Right atrium auricular region (tissue), 2 donors: ENCODE results near the gene CSNK2B. TPM values are rescaled to one million over a fixed set of nuclear protein-coding genes. Genes with fewer than 3 reads are reported as not detected.

Experiments
- DNase-seq: peaks from one replicate; pipeline ENCODE4 v3.0.0-alpha.2; 2019; ENCODE audit warnings: low spot score
- H3K27ac ChIP-seq, 2 donors: fragments of 200-600 bp; sonication (generic); 1 replicate in 1 of 2; 2 replicates in 1 of 2; pipeline ENCODE4 v1.5.1; 2016 to 2019
- H3K27me3 ChIP-seq, 2 donors: fragments of 200-600 bp; sonication (generic); one replicate each; pipeline versions ENCODE4 v1.5.1 to v1.6.0; 2017 to 2019
- H3K36me3 ChIP-seq: fragments of 200-600 bp; sonication (generic); one replicate; pipeline ENCODE4 v1.5.1; 2016
- H3K4me1 ChIP-seq, 2 donors: fragments of 200-600 bp; sonication (generic); one replicate each; pipeline versions ENCODE4 v1.5.1 to v1.6.0; 2017 to 2019
- H3K4me3 ChIP-seq, 2 donors: fragments of 200-600 bp; sonication (generic); 1 replicate in 1 of 2; 2 replicates in 1 of 2; pipeline ENCODE4 v1.5.1; 2017 to 2019; ENCODE audit warnings: mild to moderate bottlenecking in 1 of 2, moderate library complexity in 1 of 2
- H3K9me3 ChIP-seq, 2 donors: fragments of 200-600 bp; sonication (generic); one replicate each; pipeline ENCODE4 v1.5.1; 2019
- CTCF ChIP-seq, 2 donors: fragments of 200-600 bp; sonication (generic); IDR thresholded peaks; one replicate each; pipeline ENCODE4 v1.5.1; 2019; ENCODE audit warnings: antibody characterized with exemption in 2 of 2
- total RNA-seq, 2 donors: library from RNA; depleted of rRNA; stranded (reverse); fragments of >200 nt; gene quantifications; one replicate each; pipeline ENCODE4 v1.1.0, GENCODE V29; 2016

Gene CSNK2B
- total RNA-seq, 2 donors from 2014 or later = 242 to 243 TPM

- no peak for TF ChIP-seq CTCF (IDR thresholded peaks at IDR 0.05)
- Histone ChIP-seq H3K36me3 (peaks cover 91% of the 10 kb centered on the region), H3K9me3 (no peaks in the 10 kb centered on the region), H3K4me1 (no peaks in the 10 kb centered on the region), H3K27ac (no peak overlapping the region), H3K27me3 (no peaks in the 10 kb centered on the region), H3K4me3 (no peak overlapping the region)
- no peak for DNase-seq
These were observed 25.8 kb downstream of the CSNK2B start for GRCh38 chr6:31691564-31692108.

GRCh38 chr6:31692353-31692752, 26.5 kb downstream of the CSNK2B start:
- Histone ChIP-seq H3K36me3 (peaks cover 93% of the 10 kb centered on the region), H3K4me1 (no peaks in the 10 kb centered on the region), H3K27me3 (no peaks in the 10 kb centered on the region), H3K27ac (no peak overlapping the region), H3K9me3 (no peaks in the 10 kb centered on the region), H3K4me3 (no peak overlapping the region)
- no peak for DNase-seq
- no peak for TF ChIP-seq CTCF (IDR thresholded peaks at IDR 0.05)

- no peak for DNase-seq
- Histone ChIP-seq H3K4me3 (no peak overlapping the region), H3K36me3 (peaks cover 92% of the 10 kb centered on the region), H3K27me3 (no peaks in the 10 kb centered on the region), H3K4me1 (peaks cover 0 to 2% of the 10 kb centered on the region in 2 donors), H3K9me3 (no peaks in the 10 kb centered on the region), H3K27ac (no peak overlapping the region)
- no peak for TF ChIP-seq CTCF (IDR thresholded peaks at IDR 0.05)
These were observed 27.0 kb downstream of the CSNK2B start for GRCh38 chr6:31692886-31693285.

GRCh38 chr6:31693535-31693934, 27.7 kb downstream of the CSNK2B start:
- Histone ChIP-seq H3K4me1 (peaks cover 0 to 4% of the 10 kb centered on the region in 2 donors), H3K27me3 (no peaks in the 10 kb centered on the region), H3K4me3 (no peak overlapping the region), H3K36me3 (peaks cover 86% of the 10 kb centered on the region), H3K9me3 (no peaks in the 10 kb centered on the region), H3K27ac (no peak overlapping the region)
- no peak for TF ChIP-seq CTCF (IDR thresholded peaks at IDR 0.05)
- DNase-seq = no peak

- H3K9me3 ChIP-seq = no peaks in the 10 kb centered on the region
- H3K27ac ChIP-seq = no peak overlapping the region
- H3K4me1 ChIP-seq = peaks cover 0 to 22% of the 10 kb centered on the region in 2 donors
- no peaks in the 10 kb centered on the region for H3K27me3 ChIP-seq
- DNase-seq = no peak
- no peak for TF ChIP-seq CTCF (IDR thresholded peaks at IDR 0.05)
- peaks cover 66% of the 10 kb centered on the region for H3K36me3 ChIP-seq
- H3K4me3 ChIP-seq = no peak overlapping the region
These were observed 31.7 kb downstream of the CSNK2B start for GRCh38 chr6:31697555-31697954.
